ENCODE data around the gene FBXL7. TPM values are rescaled to one million over a fixed set of nuclear protein-coding genes. Genes with fewer than 3 reads are reported as not detected.

Gene FBXL7
- total and polyA plus RNA-seq, 2 of the 8 experiments (the other 6 are each of a cell fraction or from before 2014, with no cell fraction given) = 17.7 to 17.8 TPM

DNA sequence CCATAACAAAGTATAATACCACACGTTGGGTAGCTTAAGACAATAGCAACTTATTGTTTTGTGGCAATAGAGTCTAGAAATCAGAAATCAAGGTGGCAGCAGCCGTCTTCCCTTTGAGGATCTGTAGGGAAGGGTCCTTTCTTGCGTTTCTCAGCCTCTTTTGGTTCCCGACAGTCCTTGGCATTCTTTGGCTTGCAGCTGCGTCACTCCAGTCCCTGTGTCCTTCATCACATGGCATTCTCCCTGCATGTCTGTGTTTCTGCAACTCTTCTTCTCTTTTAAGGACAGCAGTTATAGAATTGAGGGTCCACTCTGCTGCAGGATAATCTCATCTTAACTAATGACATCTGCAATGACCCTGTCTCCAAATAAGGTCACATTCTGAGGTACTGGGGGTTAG is 140.1 kb downstream of the FBXL7 start:
- POLR2A ChIA-PET (ENCODE audit: partially characterized antibody) = no interaction called here
- Histone ChIP-seq H3K4me1 (replicated peaks in 1 of 4; ENCODE audit: control insufficient read depth in 3 of 4, insufficient read depth in 4 of 4, low read length in 3 of 4) (peaks cover 0 to 6% (median 5%) of the 10 kb centered on the region in 4 experiments; a peak in 4 of 7 replicates), H3K23ac (ENCODE audit: insufficient read length) (no peak overlapping the region), H2BK12ac (ENCODE audit: low read depth, low read length) (no peak overlapping the region), H4K8ac (ENCODE audit: extremely low read depth, insufficient read depth, low read length) (no peak overlapping the region), H2BK5ac (ENCODE audit: low read depth, low read length) (no peak overlapping the region), H3K4me2 (ENCODE audit: insufficient read depth in 1 of 2, low read depth in 2 of 2, low read length in 2 of 2) (no peak overlapping the region), H3K4me3 (ENCODE audit: extremely low read depth in 1 of 4, insufficient read depth in 2 of 4, low read depth in 3 of 4, low read length in 4 of 4) (no peak overlapping the region), H3K27me3 (replicated peaks in 1 of 4; ENCODE audit: control insufficient read depth in 3 of 4, extremely low read depth in 1 of 4, insufficient read depth in 3 of 4, low read length in 3 of 4) (no peaks in the 10 kb centered on the region), H3K18ac (ENCODE audit: extremely low read depth, low read length) (no peak overlapping the region), H2AFZ (ENCODE audit: low read length) (no peak overlapping the region), H3K14ac (ENCODE audit: insufficient read length) (no peak overlapping the region), H3K4ac (replicated peaks; ENCODE audit: insufficient read length, low read depth, low read length) (no peak overlapping the region), H4K5ac (ENCODE audit: insufficient read length, low read depth, low read length) (no peak overlapping the region), H3K56ac (replicated peaks; ENCODE audit: insufficient read length, low read depth, low read length) (no peak overlapping the region), H3K27ac (ENCODE audit: low read depth, low read length) (no peak overlapping the region), H2BK120ac (replicated peaks; ENCODE audit: low read depth, low read length) (no peak overlapping the region), H2BK20ac (ENCODE audit: low read length) (no peak overlapping the region), H4K91ac (replicated peaks; ENCODE audit: insufficient read length, low read length) (no peak overlapping the region), H3K79me1 (ENCODE audit: low read depth, low read length) (no peaks in the 10 kb centered on the region; the same call in 1 of the 2 replicates), H3K79me2 (ENCODE audit: control insufficient read depth in 1 of 2, insufficient read depth in 2 of 2, low read length in 2 of 2) (peaks cover 0 to 16% of the 10 kb centered on the region in 2 experiments; a peak in 3 of 4 replicates), H2AK5ac (ENCODE audit: low read depth, low read length) (no peak overlapping the region), H4K20me1 (replicated peaks in 1 of 2; ENCODE audit: control insufficient read depth in 1 of 2, insufficient read depth in 2 of 2, low read length in 2 of 2) (no peaks in the 10 kb centered on the region), H2BK15ac (ENCODE audit: low read length) (no peak overlapping the region), H3K9me3 (ENCODE audit: insufficient read depth in 2 of 2, low read depth in 1 of 2, low read length in 1 of 2) (no peaks in the 10 kb centered on the region), H3K9ac (replicated peaks in 1 of 4; ENCODE audit: extremely low read depth in 1 of 4, low read depth in 3 of 4, low read length in 3 of 4) (no peak overlapping the region), H3K36me3 (ENCODE audit: control insufficient read depth in 2 of 4, insufficient read depth in 4 of 4, low read length in 3 of 4) (no peaks in the 10 kb centered on the region), H3K23me2 (ENCODE audit: low read depth, low read length) (no peaks in the 10 kb centered on the region)
- FAIRE-seq (no peak), DNase-seq (ENCODE audit: low read depth in 1 of 2, low spot score in 2 of 2) (no peak)
- TF ChIP-seq RFX5 (IDR thresholded peaks at IDR 0.05; ENCODE audit: borderline replicate concordance, low read depth, low read length) (no peak), RAD21 (IDR thresholded peaks at IDR 0.05 in 1 of 2, conservative IDR thresholded peaks at IDR 0.05 in 1 of 2; ENCODE audit: low read depth in 2 of 2, low read length in 2 of 2) (no peak), HDAC6 (IDR thresholded peaks at IDR 0.05; ENCODE audit: low read depth, low read length) (no peak), JUN (IDR thresholded peaks at IDR 0.05; ENCODE audit: low read depth, low read length) (no peak), HDAC2 (IDR thresholded peaks at IDR 0.05; ENCODE audit: borderline replicate concordance in 1 of 2, low read depth in 2 of 2, low read length in 2 of 2) (no peak), BRCA1 (IDR thresholded peaks at IDR 0.05; ENCODE audit: low read depth, low read length) (no peak), SP4 (IDR thresholded peaks at IDR 0.05; ENCODE audit: low read length) (no peak), KDM1A (IDR thresholded peaks at IDR 0.05; ENCODE audit: borderline replicate concordance, low read length) (no peak), YY1 (IDR thresholded peaks at IDR 0.05; ENCODE audit: low read depth, low read length) (no peak), KDM4A (IDR thresholded peaks at IDR 0.05; ENCODE audit: low read depth, low read length, severe bottlenecking) (no peak), BACH1 (IDR thresholded peaks at IDR 0.05; ENCODE audit: low read length) (no peak), TAF1 (IDR thresholded peaks at IDR 0.05; ENCODE audit: low read depth, low read length) (no peak), POU5F1 (IDR thresholded peaks at IDR 0.05; ENCODE audit: low read depth, low read length) (no peak), SIN3A (conservative IDR thresholded peaks at IDR 0.05 in 1 of 2, IDR thresholded peaks at IDR 0.05 in 1 of 2; ENCODE audit: low read depth in 1 of 2, low read length in 2 of 2) (no peak)
- 92% methylated on average over 5 of the region's 5 CpGs; no CpG with 5 or more reads in 1 of the 2 experiments for WGBS, 2 experiments (ENCODE audit: extremely low coverage in 1 of 2, insufficient coverage in 1 of 2, insufficient read length in 1 of 2, insufficient replicate concordance in 2 of 2, low coverage in 1 of 2, low lambda C conversion rate in 2 of 2, missing lambda C conversion rate in 1 of 2)
- CTCF ChIA-PET (ENCODE audit: partially characterized antibody) = interaction anchor here (0.6 kb wide), 1 partner anchor 43 kb away, joined by 3 read pairs; no protein-coding TSS in a partner anchor

Measured in H1 (cell line).